H9 (cell line): ENCODE results near the gene PABPC3. TPM values are rescaled to one million over a fixed set of nuclear protein-coding genes. Genes with fewer than 3 reads are reported as not detected.

ENCODE experiments used
- DNase-seq: peaks from one replicate; pipeline ENCODE4 v3.0.0-alpha.2; 2017
- H2AFZ ChIP-seq: one replicate; pipeline ENCODE4 v1.6.1; 2013; ENCODE audit warnings: mild to moderate bottlenecking, low read length, control low read depth, moderate library complexity
- H2AK5ac ChIP-seq: 2 replicates; pipeline ENCODE4 v1.6.1; 2013; ENCODE audit warnings: low read length, control low read depth, mixed read lengths; ENCODE audit not compliant: insufficient read length
- H2BK120ac ChIP-seq: one replicate; pipeline ENCODE4 v1.6.1; 2013; ENCODE audit warnings: low read depth, mild to moderate bottlenecking, low read length, control low read depth, inconsistent platforms; ENCODE audit not compliant: poor library complexity, severe bottlenecking
- H2BK12ac ChIP-seq: 2 replicates; pipeline ENCODE4 v1.6.1; 2013; ENCODE audit warnings: low read length, control low read depth, mixed read lengths, low read depth; ENCODE audit not compliant: insufficient read length
- H2BK15ac ChIP-seq: 2 replicates; pipeline ENCODE4 v1.6.1; 2013; ENCODE audit warnings: low read depth, low read length, control low read depth
- H2BK20ac ChIP-seq: one replicate; pipeline ENCODE4 v1.6.1; 2013; ENCODE audit warnings: low read depth, mild to moderate bottlenecking, low read length, control low read depth, inconsistent platforms; ENCODE audit not compliant: poor library complexity, severe bottlenecking
- H2BK5ac ChIP-seq: 2 replicates; pipeline ENCODE4 v1.6.1; 2013; ENCODE audit warnings: low read length, control low read depth, mixed read lengths; ENCODE audit not compliant: insufficient read length
- H3K14ac ChIP-seq: 2 replicates; pipeline ENCODE4 v1.6.1; 2013; ENCODE audit warnings: low read length, control low read depth; ENCODE audit not compliant: insufficient read depth
- H3K18ac ChIP-seq: 2 replicates; pipeline ENCODE4 v1.6.1; 2013; ENCODE audit warnings: low read depth, mild to moderate bottlenecking, mixed read lengths, low read length, control low read depth; ENCODE audit not compliant: insufficient read length
- H3K23ac ChIP-seq: 2 replicates; pipeline ENCODE4 v1.6.1; 2013; ENCODE audit warnings: low read length, control low read depth, mixed read lengths, low read depth; ENCODE audit not compliant: insufficient read length
- H3K23me2 ChIP-seq: 2 replicates; pipeline ENCODE4 v1.6.1; 2013; ENCODE audit warnings: low read depth, mild to moderate bottlenecking, mixed read lengths, low read length, control low read depth; ENCODE audit not compliant: insufficient read length, poor library complexity, severe bottlenecking
- H3K27ac ChIP-seq: 2 replicates; pipeline ENCODE4 v1.5.1; 2013; ENCODE audit warnings: low read length, control low read depth, mixed read lengths, low read depth; ENCODE audit not compliant: insufficient read length
- H3K27me3 ChIP-seq: 2 replicates; pipeline ENCODE4 v1.6.1; 2013; ENCODE audit warnings: low read length, control low read depth, inconsistent platforms; ENCODE audit not compliant: insufficient read depth
- H3K4ac ChIP-seq: 2 replicates; pipeline ENCODE4 v1.6.1; 2013; ENCODE audit warnings: low read depth, mild to moderate bottlenecking, control low read depth, inconsistent platforms, low read length, moderate library complexity
- H3K4me1 ChIP-seq: 2 replicates; pipeline ENCODE4 v1.6.1; 2013; ENCODE audit warnings: low read length, control low read depth, inconsistent platforms; ENCODE audit not compliant: insufficient read depth
- H3K4me2 ChIP-seq: 2 replicates; pipeline ENCODE4 v1.6.1; 2013; ENCODE audit warnings: low read length, control low read depth, mixed read lengths; ENCODE audit not compliant: insufficient read length, insufficient read depth
- H3K56ac ChIP-seq: 2 replicates; pipeline ENCODE4 v1.6.1; 2013; ENCODE audit warnings: low read depth, mild to moderate bottlenecking, mixed read lengths, low read length, control low read depth; ENCODE audit not compliant: insufficient read length
- H3K79me1 ChIP-seq: 2 replicates; pipeline ENCODE4 v1.6.1; 2013; ENCODE audit warnings: low read depth, mild to moderate bottlenecking, moderate library complexity, low read length, control low read depth, inconsistent platforms; ENCODE audit not compliant: insufficient read depth, poor library complexity, severe bottlenecking
- H3K79me2 ChIP-seq: 2 replicates; pipeline ENCODE4 v1.6.1; 2013; ENCODE audit warnings: low read length, control low read depth, inconsistent platforms; ENCODE audit not compliant: insufficient read depth
- H3K9ac ChIP-seq: 2 replicates; pipeline ENCODE4 v1.6.1; 2013; ENCODE audit warnings: low read length, control low read depth, mixed read lengths; ENCODE audit not compliant: insufficient read length; ENCODE audit errors: extremely low read depth
- H3K9me3 ChIP-seq: one replicate; pipeline ENCODE4 v1.6.1; 2013; ENCODE audit warnings: low read depth, low read length, inconsistent platforms; ENCODE audit not compliant: control insufficient read depth
- H3T11ph ChIP-seq: one replicate; pipeline ENCODE4 v1.6.1; 2013; ENCODE audit warnings: mild to moderate bottlenecking, low read length, control low read depth, inconsistent platforms
- H4K20me1 ChIP-seq: one replicate; pipeline ENCODE4 v1.6.1; 2013; ENCODE audit not compliant: control insufficient read depth, insufficient read length, insufficient read depth
- H4K5ac ChIP-seq: 2 replicates; pipeline ENCODE4 v1.6.1; 2013; ENCODE audit warnings: low read depth, mild to moderate bottlenecking, mixed read lengths, low read length, control low read depth; ENCODE audit not compliant: insufficient read length
- H4K8ac ChIP-seq: replicated peaks from 2 replicates; pipeline ENCODE4 v1.6.1; 2013; ENCODE audit warnings: low read length, control low read depth, mixed read lengths, low read depth; ENCODE audit not compliant: insufficient read length
- H4K91ac ChIP-seq: 2 replicates; pipeline ENCODE4 v1.6.1; 2013; ENCODE audit warnings: low read depth, mild to moderate bottlenecking, moderate library complexity, mixed read lengths, low read length, control low read depth; ENCODE audit not compliant: insufficient read length
- H3K27ac Mint-ChIP-seq, 3 experiments: 2 replicates in 2 of 3; 3 replicates in 1 of 3; pipeline ENCODE4 v1.8.0; 2020 to 2021; ENCODE audit warnings: mixed read lengths in 3 of 3, mild to moderate bottlenecking in 1 of 3, moderate library complexity in 1 of 3
- H3K27me3 Mint-ChIP-seq: 2 replicates; pipeline ENCODE4 v1.8.0; 2021; ENCODE audit warnings: low read depth, mild to moderate bottlenecking, moderate library complexity, mixed read lengths
- H3K36me3 Mint-ChIP-seq, 3 experiments: 2 replicates in 2 of 3; 3 replicates in 1 of 3; pipeline ENCODE4 v1.8.0; 2020 to 2021; ENCODE audit warnings: low read depth in 3 of 3, mixed read lengths in 3 of 3; ENCODE audit not compliant: insufficient read depth in 1 of 3
- H3K4me1 Mint-ChIP-seq, 2 experiments: 2 replicates each; pipeline ENCODE4 v1.8.0; 2020; ENCODE audit warnings: mixed read lengths in 2 of 2
- H3K4me3 Mint-ChIP-seq, 2 experiments: 2 replicates in 1 of 2; 3 replicates in 1 of 2; pipeline ENCODE4 v1.8.0; 2020 to 2021; ENCODE audit warnings: mild to moderate bottlenecking in 2 of 2, mixed read lengths in 2 of 2, moderate library complexity in 1 of 2
- H3K9me3 Mint-ChIP-seq, 2 experiments: 2 replicates in 1 of 2; 3 replicates in 1 of 2; pipeline ENCODE4 v1.8.0; 2020; ENCODE audit warnings: mild to moderate bottlenecking in 2 of 2, mixed read lengths in 2 of 2, moderate library complexity in 1 of 2
- CTCF ChIP-seq: fragments of 200-600 bp; sonication (generic); conservative IDR thresholded peaks from 3 replicates; pipeline ENCODE4 v1.8.0; 2021; ENCODE audit warnings: antibody characterized with exemption, mild to moderate bottlenecking
- WGBS: extraction: QIAGEN DNeasy Blood & Tissue Kit; methylation state at CpG from one replicate; pipeline ENCODE4 v1.1.7; 2013; ENCODE audit warnings: missing lambda C conversion rate, low lambda C conversion rate, mixed read lengths; ENCODE audit not compliant: insufficient read length; ENCODE audit errors: extremely low coverage; 5-methylcytosine and 5-hydroxymethylcytosine counted together
- total RNA-seq: library from RNA; stranded (reverse); gene quantifications from 2 replicates; pipeline ENCODE4 v1.2.1, GENCODE V29; 2021

Gene PABPC3
- total RNA-seq, 1 experiment from 2014 or later: 0.31 TPM

- H2BK5ac ChIP-seq: no peak overlapping the region
- H2BK15ac ChIP-seq: no peak overlapping the region
- no CpG with 5 or more reads among the region's 16 CpGs for WGBS
- H2AFZ ChIP-seq: no peak overlapping the region
- no peak overlapping the region for H4K5ac ChIP-seq
- H3K4me2 ChIP-seq: no peak overlapping the region
- H3K4ac ChIP-seq: no peak overlapping the region
- no peak overlapping the region for H2BK120ac ChIP-seq
- Mint-ChIP-seq H3K9me3 (peaks cover 6 to 7% of the 10 kb centered on the region in 2 experiments), H3K27me3 (peaks cover 3% of the 10 kb centered on the region), H3K36me3 (peaks cover 2 to 11% (median 5%) of the 10 kb centered on the region in 3 experiments; a peak in 5 of 7 replicates), H3K4me3 (no peak overlapping the region), H3K4me1 (peaks cover 39 to 41% of the 10 kb centered on the region in 2 experiments), H3K27ac (peak overlapping the region in 1 of 3 experiments; percentile 28; a peak in 1 of 7 replicates)
- H3K23ac ChIP-seq: no peak overlapping the region
- TF ChIP-seq CTCF: no peak
- no peak overlapping the region for H3K56ac ChIP-seq
- no peak overlapping the region for H4K91ac ChIP-seq
- H3K9me3 ChIP-seq: no peaks in the 10 kb centered on the region
- H2AK5ac ChIP-seq: no peak overlapping the region
- no peaks in the 10 kb centered on the region; the same call in 1 of the 2 replicates for H3K4me1 ChIP-seq
- no peak overlapping the region for H3T11ph ChIP-seq
- H2BK20ac ChIP-seq: no peak overlapping the region
- no peak overlapping the region for H3K9ac ChIP-seq
- DNase-seq: no peak
- no peaks in the 10 kb centered on the region for H3K23me2 ChIP-seq
- no peak overlapping the region for H4K8ac ChIP-seq
- no peaks in the 10 kb centered on the region for H4K20me1 ChIP-seq
- H3K27me3 ChIP-seq: no peaks in the 10 kb centered on the region
- H2BK12ac ChIP-seq: no peak overlapping the region
- no peak overlapping the region for H3K18ac ChIP-seq
- no peaks in the 10 kb centered on the region for H3K79me1 ChIP-seq
- H3K79me2 ChIP-seq: no peaks in the 10 kb centered on the region
- no peak overlapping the region for H3K14ac ChIP-seq
- H3K27ac ChIP-seq: no peak overlapping the region
Observed at GRCh38 chr13:25117312-25117711, 21.4 kb downstream of the PABPC3 start.
